Trophoblast cell (in vitro differentiated cells and primary cell): ENCODE data around the gene RAB11FIP5.

Experiments used
- DNase-seq, 2 donors: peaks; one replicate each; pipeline ENCODE4 v3.0.0-alpha.2; 2016
- H2AFZ ChIP-seq: 2 replicates; pipeline ENCODE4 v1.6.1; 2013; ENCODE audit warnings: low read length, moderate library complexity, mild to moderate bottlenecking; ENCODE audit not compliant: insufficient read depth, poor library complexity
- H2AK5ac ChIP-seq: 2 replicates; pipeline ENCODE4 v1.6.1; 2013; ENCODE audit warnings: mild to moderate bottlenecking, low read length
- H2BK120ac ChIP-seq: 2 replicates; pipeline ENCODE4 v1.6.1; 2013; ENCODE audit warnings: low read length, mild to moderate bottlenecking, moderate library complexity; ENCODE audit not compliant: insufficient read depth, poor library complexity
- H2BK12ac ChIP-seq: 2 replicates; pipeline ENCODE4 v1.6.1; 2013; ENCODE audit warnings: mild to moderate bottlenecking, low read length, moderate library complexity
- H2BK5ac ChIP-seq: 2 replicates; pipeline ENCODE4 v1.6.1; 2013; ENCODE audit warnings: low read length, low read depth, moderate library complexity, mild to moderate bottlenecking; ENCODE audit not compliant: poor library complexity
- H3K14ac ChIP-seq: 2 replicates; pipeline ENCODE4 v1.6.1; 2013; ENCODE audit warnings: mild to moderate bottlenecking, low read length
- H3K18ac ChIP-seq: 2 replicates; pipeline ENCODE4 v1.6.1; 2013; ENCODE audit warnings: mild to moderate bottlenecking, low read length
- H3K23ac ChIP-seq: 2 replicates; pipeline ENCODE4 v1.6.1; 2013; ENCODE audit warnings: low read length
- H3K27ac ChIP-seq: 2 replicates; pipeline ENCODE4 v1.5.1; 2013; ENCODE audit warnings: low read depth, mild to moderate bottlenecking, inconsistent platforms, low read length, moderate library complexity
- H3K27me3 ChIP-seq: 2 replicates; pipeline ENCODE4 v1.6.1; 2013; ENCODE audit warnings: inconsistent platforms, mild to moderate bottlenecking, low read length, moderate library complexity; ENCODE audit not compliant: insufficient read depth
- H3K36me3 ChIP-seq, 2 experiments: 1 replicate in 1 of 2; 2 replicates in 1 of 2; pipeline ENCODE4 v1.6.1; 2013; ENCODE audit warnings: low read length in 2 of 2, mild to moderate bottlenecking in 2 of 2, moderate library complexity in 1 of 2; ENCODE audit not compliant: insufficient read depth in 2 of 2, control insufficient read depth in 1 of 2
- H3K4ac ChIP-seq: 2 replicates; pipeline ENCODE4 v1.6.1; 2013; ENCODE audit warnings: low read depth, mild to moderate bottlenecking, low read length, moderate library complexity
- H3K4me1 ChIP-seq, 2 experiments: 1 replicate in 1 of 2; 2 replicates in 1 of 2; pipeline ENCODE4 v1.6.1; 2013; ENCODE audit warnings: low read length in 2 of 2, mild to moderate bottlenecking in 2 of 2, moderate library complexity in 1 of 2; ENCODE audit not compliant: insufficient read depth in 2 of 2, control insufficient read depth in 1 of 2
- H3K4me2 ChIP-seq: 2 replicates; pipeline ENCODE4 v1.6.1; 2013; ENCODE audit warnings: inconsistent platforms, mild to moderate bottlenecking, low read length, moderate library complexity
- H3K4me3 ChIP-seq: 2 replicates; pipeline ENCODE4 v1.5.1; 2013; ENCODE audit warnings: mild to moderate bottlenecking, low read depth, low read length, inconsistent platforms
- H3K79me1 ChIP-seq: one replicate; pipeline ENCODE4 v1.6.1; 2013; ENCODE audit warnings: low read length
- H3K79me2 ChIP-seq: 2 replicates; pipeline ENCODE4 v1.6.1; 2013; ENCODE audit warnings: low read length, mild to moderate bottlenecking; ENCODE audit not compliant: control insufficient read depth, insufficient read depth, poor library complexity
- H3K9ac ChIP-seq: 2 replicates; pipeline ENCODE4 v1.6.1; 2013; ENCODE audit warnings: mild to moderate bottlenecking, low read length
- H3K9me3 ChIP-seq: 2 replicates; pipeline ENCODE4 v1.6.1; 2013; ENCODE audit warnings: low read depth, mild to moderate bottlenecking, control low read depth, inconsistent platforms, low read length; ENCODE audit not compliant: insufficient read depth
- H4K12ac ChIP-seq: 2 replicates; pipeline ENCODE4 v1.6.1; 2013; ENCODE audit warnings: low read depth, mild to moderate bottlenecking, low read length, moderate library complexity
- H4K8ac ChIP-seq: 2 replicates; pipeline ENCODE4 v1.6.1; 2013; ENCODE audit warnings: low read depth, mild to moderate bottlenecking, low read length, moderate library complexity
- H4K91ac ChIP-seq: one replicate; pipeline ENCODE4 v1.6.1; 2013; ENCODE audit warnings: low read depth, mild to moderate bottlenecking, low read length, moderate library complexity
- WGBS: extraction: QIAGEN DNeasy Blood & Tissue Kit; methylation state at CpG from one replicate; pipeline ENCODE4 v1.1.7; 2013; ENCODE audit warnings: missing lambda C conversion rate; ENCODE audit not compliant: insufficient read length, insufficient coverage; ENCODE audit errors: extremely low coverage; 5-methylcytosine and 5-hydroxymethylcytosine counted together

RAB11FIP5 gene

GRCh38 chr2:73091696-73092095 lies 21.1 kb downstream of the RAB11FIP5 start:
- Histone ChIP-seq H3K4me2 (no peak overlapping the region), H4K8ac (no peak overlapping the region), H3K4me3 (no peak overlapping the region), H3K27me3 (no peaks in the 10 kb centered on the region), H3K79me2 (peaks cover 7% of the 10 kb centered on the region), H3K18ac (peak overlapping the region; percentile 24), H2BK120ac (peak overlapping the region; percentile 9), H2AK5ac (peak overlapping the region; percentile 15), H3K79me1 (peaks cover 17% of the 10 kb centered on the region), H3K36me3 (peaks cover 13 to 14% of the 10 kb centered on the region in 2 experiments), H3K4me1 (peaks cover 37 to 47% of the 10 kb centered on the region in 2 experiments), H4K12ac (no peak overlapping the region), H3K9me3 (no peaks in the 10 kb centered on the region), H3K9ac (no peak overlapping the region), H2BK5ac (no peak overlapping the region), H3K23ac (no peak overlapping the region), H2AFZ (no peak overlapping the region), H3K4ac (no peak overlapping the region), H2BK12ac (no peak overlapping the region), H4K91ac (no peak overlapping the region), H3K27ac (no peak overlapping the region), H3K14ac (no peak overlapping the region)
- no CpG with 5 or more reads among the region's 11 CpGs for WGBS
- DNase-seq, result no peak

- no peak overlapping the region for H2AK5ac ChIP-seq
- no peak overlapping the region for H3K9ac ChIP-seq
- H2BK12ac ChIP-seq, result peak overlapping the region; percentile 29
- no CpG with 5 or more reads among the region's 7 CpGs for WGBS
- H3K79me2 ChIP-seq, result peaks cover 7% of the 10 kb centered on the region
- H3K27me3 ChIP-seq, result no peaks in the 10 kb centered on the region
- no peak overlapping the region for H4K91ac ChIP-seq
- no peak overlapping the region for H3K4ac ChIP-seq
- peaks cover 37 to 47% of the 10 kb centered on the region in 2 experiments for H3K4me1 ChIP-seq
- peak; percentile 79 to 92 for DNase-seq
- no peak overlapping the region for H3K18ac ChIP-seq
- H2BK5ac ChIP-seq, result no peak overlapping the region
- peaks cover 13 to 14% of the 10 kb centered on the region in 2 experiments for H3K36me3 ChIP-seq
- H3K4me2 ChIP-seq, result no peak overlapping the region
- H2BK120ac ChIP-seq, result no peak overlapping the region
- H3K23ac ChIP-seq, result no peak overlapping the region
- no peak overlapping the region for H3K14ac ChIP-seq
- no peak overlapping the region for H4K8ac ChIP-seq
- peaks cover 17% of the 10 kb centered on the region for H3K79me1 ChIP-seq
- no peak overlapping the region for H4K12ac ChIP-seq
- no peak overlapping the region for H3K4me3 ChIP-seq
- no peaks in the 10 kb centered on the region for H3K9me3 ChIP-seq
- H2AFZ ChIP-seq, result no peak overlapping the region
- no peak overlapping the region for H3K27ac ChIP-seq
Measured at GRCh38 chr2:73091164-73091563, 21.6 kb downstream of the RAB11FIP5 start.

- H2BK12ac ChIP-seq, result peak overlapping the region; percentile 25
- H3K36me3 ChIP-seq, result peaks cover 14 to 18% of the 10 kb centered on the region in 2 experiments
- H3K9ac ChIP-seq, result no peak overlapping the region
- WGBS, result no CpG with 5 or more reads among the region's 11 CpGs
- peak overlapping the region; percentile 54 for H3K18ac ChIP-seq
- peak overlapping the region; percentile 1 for H4K12ac ChIP-seq
- peaks cover 7% of the 10 kb centered on the region for H3K79me2 ChIP-seq
- DNase-seq, result peak; percentile 96 to 99
- peaks cover 17% of the 10 kb centered on the region for H3K79me1 ChIP-seq
- H2AK5ac ChIP-seq, result peak overlapping the region; percentile 80
- no peak overlapping the region for H3K4me2 ChIP-seq
- peak overlapping the region; percentile 58 for H2BK5ac ChIP-seq
- no peaks in the 10 kb centered on the region for H3K27me3 ChIP-seq
- H2AFZ ChIP-seq, result peak overlapping the region; percentile 8
- H3K4me3 ChIP-seq, result no peak overlapping the region
- peak overlapping the region; percentile 32 for H3K4ac ChIP-seq
- H3K9me3 ChIP-seq, result no peaks in the 10 kb centered on the region
- H3K4me1 ChIP-seq, result peaks cover 37 to 48% of the 10 kb centered on the region in 2 experiments
- H4K91ac ChIP-seq, result peak overlapping the region; percentile 72
- peak overlapping the region; percentile 65 for H3K27ac ChIP-seq
- peak overlapping the region; percentile 47 for H4K8ac ChIP-seq
- H3K14ac ChIP-seq, result peak overlapping the region; percentile 73
- H3K23ac ChIP-seq, result no peak overlapping the region
- H2BK120ac ChIP-seq, result peak overlapping the region; percentile 84
Measured at GRCh38 chr2:73089270-73090030, 23.3 kb downstream of the RAB11FIP5 start.

- no peak overlapping the region for H3K4me2 ChIP-seq
- H2BK12ac ChIP-seq, result peak overlapping the region; percentile 25
- peak overlapping the region; percentile 22 for H3K4ac ChIP-seq
- H3K9me3 ChIP-seq, result no peaks in the 10 kb centered on the region
- no peak overlapping the region for H3K23ac ChIP-seq
- H3K14ac ChIP-seq, result peak overlapping the region; percentile 73
- H3K4me1 ChIP-seq, result peaks cover 37 to 48% of the 10 kb centered on the region in 2 experiments
- H3K4me3 ChIP-seq, result no peak overlapping the region
- no peak overlapping the region for H3K27ac ChIP-seq
- H2BK120ac ChIP-seq, result peak overlapping the region; percentile 84
- WGBS, result no CpG with 5 or more reads among the region's 14 CpGs
- H2AK5ac ChIP-seq, result peak overlapping the region; percentile 80
- H2BK5ac ChIP-seq, result peak overlapping the region; percentile 58
- H3K79me2 ChIP-seq, result peaks cover 7% of the 10 kb centered on the region
- H3K79me1 ChIP-seq, result peaks cover 17% of the 10 kb centered on the region
- no peak for DNase-seq
- H4K91ac ChIP-seq, result peak overlapping the region; percentile 72
- H3K36me3 ChIP-seq, result peaks cover 20 to 24% of the 10 kb centered on the region in 2 experiments
- H2AFZ ChIP-seq, result no peak overlapping the region
- peak overlapping the region; percentile 54 for H3K18ac ChIP-seq
- no peaks in the 10 kb centered on the region for H3K27me3 ChIP-seq
- peak overlapping the region; percentile 24 for H4K8ac ChIP-seq
- H3K9ac ChIP-seq, result no peak overlapping the region
- H4K12ac ChIP-seq, result no peak overlapping the region
Measured at GRCh38 chr2:73088703-73089102, 24.0 kb downstream of the RAB11FIP5 start.
